A673 (cell line): ENCODE results near the gene NFIB. TPM values are rescaled to one million over a fixed set of nuclear protein-coding genes. Genes with fewer than 3 reads are reported as not detected.

Experiments used
- BruUV-seq: library from RNA; stranded (reverse); fragments of 400-500 nt; replicated peaks from 2 replicates; lab custom pipeline; 2021; lab: Mats Ljungman, UMichigan
- CTCF ChIA-PET: fragments of 300-600 bp; sonication (Branson Sonifier 250); formaldehyde crosslinking; loops from one replicate; lab custom pipeline; 2022; ENCODE audit warnings: antibody characterized with exemption; lab: Charles Lee
- POLR2A ChIA-PET: fragments of 300-600 bp; sonication (Branson Sonifier 250); formaldehyde crosslinking; loops from one replicate; lab custom pipeline; 2022; ENCODE audit warnings: antibody characterized with exemption; ENCODE audit not compliant: low non-redundant PET; lab: Charles Lee
- DNase-seq: peaks from one replicate; pipeline ENCODE4 v3.0.0-alpha.2; 2015; ENCODE audit warnings: low spot score
- H3K27ac ChIP-seq: fragments of 200-600 bp; sonication (generic); 2 replicates; pipeline ENCODE4 v1.5.1; 2016; ENCODE audit warnings: mixed run types, low read depth, mild to moderate bottlenecking, mixed read lengths, antibody characterized with exemption, low read length; ENCODE audit not compliant: poor library complexity, severe bottlenecking
- H3K27me3 ChIP-seq: fragments of 200-600 bp; sonication (generic); replicated peaks from 2 replicates; pipeline ENCODE4 v1.6.1; 2017; ENCODE audit warnings: mixed run types, low read depth, mild to moderate bottlenecking, mixed read lengths, antibody characterized with exemption, low read length; ENCODE audit not compliant: insufficient read depth, poor library complexity
- H3K36me3 ChIP-seq: fragments of 200-600 bp; sonication (generic); 2 replicates; pipeline ENCODE4 v1.6.1; 2016; ENCODE audit warnings: mixed run types, mild to moderate bottlenecking, mixed read lengths, antibody characterized with exemption, low read length; ENCODE audit not compliant: insufficient read depth, poor library complexity, severe bottlenecking
- H3K4me1 ChIP-seq: fragments of 200-600 bp; sonication (generic); 2 replicates; pipeline ENCODE4 v1.6.1; 2017; ENCODE audit warnings: mixed run types, mild to moderate bottlenecking, mixed read lengths, antibody characterized with exemption, low read length; ENCODE audit not compliant: insufficient read depth, poor library complexity, severe bottlenecking
- H3K4me3 ChIP-seq: fragments of 200-600 bp; sonication (generic); 2 replicates; pipeline ENCODE4 v1.5.1; 2016; ENCODE audit warnings: low read depth, mixed run types, mild to moderate bottlenecking, mixed read lengths, low read length; ENCODE audit not compliant: poor library complexity, severe bottlenecking
- H3K9me3 ChIP-seq: fragments of 200-600 bp; sonication (generic); 2 replicates; pipeline ENCODE4 v1.6.1; 2016; ENCODE audit warnings: mixed run types, low read depth, mild to moderate bottlenecking, mixed read lengths, antibody characterized with exemption, low read length; ENCODE audit not compliant: poor library complexity, severe bottlenecking
- CTCF ChIP-seq: fragments of 300-800, 200-600 bp; sonication (generic); conservative IDR thresholded peaks from 2 replicates; pipeline ENCODE4 v1.5.1; 2017; ENCODE audit warnings: low read depth, mild to moderate bottlenecking, antibody characterized with exemption, low read length, moderate library complexity, mixed read lengths
- EZH2 ChIP-seq: fragments of 200-600 bp; sonication (generic); IDR thresholded peaks from 2 replicates; pipeline ENCODE4 v1.6.1; 2017; ENCODE audit warnings: borderline replicate concordance, low read depth, mild to moderate bottlenecking, mixed read lengths, antibody characterized with exemption, low read length; ENCODE audit not compliant: poor library complexity, severe bottlenecking
- intact Hi-C: fragments of 100-400 bp; cut with micrococcal nuclease; formaldehyde crosslinking; loops from one replicate; pipeline ENCODE4 v1.10.0; 2022; ENCODE audit not compliant: unreplicated experiment
- total RNA-seq: library from RNA; stranded (reverse); gene quantifications from 2 replicates; pipeline ENCODE4 v1.2.3, GENCODE V29; 2021

NFIB gene
- total RNA-seq, 1 experiment from 2014 or later, result 41.2 TPM

- intact Hi-C loops, result no loop called here
- Histone ChIP-seq H3K4me1 (peaks cover 27% of the 10 kb centered on the region), H3K4me3 (no peak overlapping the region), H3K27ac (no peak overlapping the region), H3K9me3 (no peaks in the 10 kb centered on the region), H3K27me3 (no peaks in the 10 kb centered on the region), H3K36me3 (no peaks in the 10 kb centered on the region)
- DNase-seq, result no peak
- TF ChIP-seq CTCF, result no peak
- no peak for TF ChIP-seq EZH2
- BruUV-seq, result no TSS peak
- ChIA-PET CTCF (no interaction called here), POLR2A (no interaction called here)
Observed at GRCh38 chr9:14190240-14190639, 123.7 kb downstream of the NFIB start.

- H3K27me3 ChIP-seq, result no peaks in the 10 kb centered on the region
- DNase-seq, result no peak
- TF ChIP-seq CTCF (no peak), EZH2 (no peak)
- no TSS peak for BruUV-seq
- H3K4me3 ChIP-seq, result no peak overlapping the region
- ChIA-PET POLR2A (no interaction called here), CTCF (no interaction called here)
- no peak overlapping the region for H3K27ac ChIP-seq
- intact Hi-C loops, result no loop called here
- no peaks in the 10 kb centered on the region for H3K36me3 ChIP-seq
- peaks cover 21% of the 10 kb centered on the region for H3K4me1 ChIP-seq
- no peaks in the 10 kb centered on the region for H3K9me3 ChIP-seq
Observed at GRCh38 chr9:14189578-14189977, 124.4 kb downstream of the NFIB start.

- Histone ChIP-seq H3K4me3 (no peak overlapping the region), H3K27me3 (no peaks in the 10 kb centered on the region), H3K36me3 (no peaks in the 10 kb centered on the region), H3K4me1 (peaks cover 16% of the 10 kb centered on the region), H3K9me3 (no peaks in the 10 kb centered on the region), H3K27ac (no peak overlapping the region)
- intact Hi-C loops, result no loop called here
- CTCF ChIA-PET, result no interaction called here
- TF ChIP-seq EZH2 (no peak), CTCF (no peak)
- BruUV-seq, result no TSS peak
- POLR2A ChIA-PET, result no interaction called here
- no peak for DNase-seq
Observed at GRCh38 chr9:14189146-14189545, 124.8 kb downstream of the NFIB start.
